HG02970 (cell line): ENCODE results near the gene MARCHF7.
"Not testable (repeated sequence)": the region's sequence is repeated elsewhere in the genome, so short reads cannot be mapped to it uniquely, and the experiment has no call there.

Experiments
- ATAC-seq: cut with Tn5 transposase; IDR thresholded peaks from one replicate; pipeline ENCODE4 v1.9.1; 2021; ENCODE audit warnings: mild to moderate bottlenecking, moderate library complexity, moderate number of reproducible peaks; ENCODE audit not compliant: unreplicated experiment, low FRiP score

The MARCHF7 gene

GRCh38 chr2:159712143-159712928, at the start of gene MARCHF7:
Gene MARCHF7, plus strand, starts transcription at chr2:159712506. Its CDS starts 16,517 bp downstream, at chr2:159729023.
- ATAC-seq = peak; percentile 96

- not testable (repeated sequence) for ATAC-seq
Measured at GRCh38 chr2:159667423-159667822, 44.9 kb upstream of the MARCHF7 start.

GRCh38 chr2:159671047-159671446, 41.3 kb upstream of the MARCHF7 start:
- no peak for ATAC-seq

- no peak for ATAC-seq
Measured at GRCh38 chr2:159677654-159678053, 34.7 kb upstream of the MARCHF7 start.

GRCh38 chr2:159680692-159681091, 31.6 kb upstream of the MARCHF7 start:
- ATAC-seq = no peak

- ATAC-seq = no peak
Measured at GRCh38 chr2:159683817-159684216, 28.5 kb upstream of the MARCHF7 start.

GRCh38 chr2:159684796-159685195, 27.5 kb upstream of the MARCHF7 start:
- no peak for ATAC-seq

GRCh38 chr2:159694500-159695040, 17.7 kb upstream of the MARCHF7 start:
- no peak for ATAC-seq

GRCh38 chr2:159695795-159696448, 16.4 kb upstream of the MARCHF7 start:
- no peak for ATAC-seq

GRCh38 chr2:159703491-159703890, 8.8 kb upstream of the MARCHF7 start:
- no peak for ATAC-seq

- no peak for ATAC-seq
Measured at GRCh38 chr2:159706385-159706980, 5.8 kb upstream of the MARCHF7 start.

GRCh38 chr2:159708066-159708760, 4.1 kb upstream of the MARCHF7 start:
- ATAC-seq = no peak

GRCh38 chr2:159710601-159711180, 1.6 kb upstream of the MARCHF7 start:
- no peak for ATAC-seq

- no peak for ATAC-seq
Measured at GRCh38 chr2:159711562-159712142, 654 bp upstream of the MARCHF7 start.

- peak; percentile 6 for ATAC-seq
Measured at GRCh38 chr2:159712929-159713420, 669 bp downstream of the MARCHF7 start.

GRCh38 chr2:159713631-159714246, 1.4 kb downstream of the MARCHF7 start:
- ATAC-seq = no peak

GRCh38 chr2:159714247-159714930, 2.1 kb downstream of the MARCHF7 start:
- no peak for ATAC-seq

- ATAC-seq = no peak
Measured at GRCh38 chr2:159715451-159715850, 3.1 kb downstream of the MARCHF7 start.

- ATAC-seq = not testable (repeated sequence)
Measured at GRCh38 chr2:159716409-159716808, 4.1 kb downstream of the MARCHF7 start.
